Measurements from ENCODE around the gene RPUSD2.

GRCh38 chr15:40593588-40594428, 24.7 kb downstream of the RPUSD2 start, which contains the start of gene KNL1:
- no peak for TF ChIP-seq GATA3 (IDR thresholded peaks at IDR 0.05; ENCODE audit: low read depth, low read length)
- TF ChIP-seq GATA2 (IDR thresholded peaks at IDR 0.05; ENCODE audit: low read depth, low read length): no peak

Measured in SH-SY5Y (cell line).